HepG2 (cell line): Measurements from ENCODE around the gene ANXA10. TPM values are rescaled to one million over a fixed set of nuclear protein-coding genes. Genes with fewer than 3 reads are reported as not detected.
"Not testable (repeated sequence)": the region's sequence is repeated elsewhere in the genome, so short reads cannot be mapped to it uniquely, and the experiment has no call there.

Experiments used
- ATAC-seq: fragments of 200-7000 bp; cut with Tn5 transposase; 3 replicates; pipeline ENCODE4 v1.9.1; 2020; ENCODE audit warnings: mild to moderate bottlenecking, moderate library complexity
- BruUV-seq: library from RNA; stranded (reverse); fragments of 400-500 nt; replicated peaks from 2 replicates; lab custom pipeline; 2021; lab: Mats Ljungman, UMichigan
- CTCF ChIA-PET: fragments of 300-600 bp; formaldehyde crosslinking; extraction: SDS; loops from one replicate; lab custom pipeline; 2021; ENCODE audit warnings: low total read pairs, inconsistent platforms, low intra/inter-chr PET ratio; lab: Yijun Ruan, JAX
- POLR2A ChIA-PET: fragments of 350-600 bp; sonication (Branson Sonifier 250); formaldehyde crosslinking; loops from one replicate; lab custom pipeline; 2020; ENCODE audit warnings: antibody characterized with exemption, inconsistent platforms; lab: Yijun Ruan, JAX
- DNase-seq: peaks from one replicate; pipeline ENCODE4 v3.0.0-alpha.2; 2015; ENCODE audit warnings: low spot score
- FAIRE-seq: peaks from 3 replicates; lab custom pipeline; 2011; peaks lifted over from hg19 to GRCh38; lab: Jason Lieb, UNC
- H2AFZ ChIP-seq: one replicate; pipeline ENCODE4 v1.6.1; 2011; ENCODE audit warnings: low read length, inconsistent platforms
- H3K27ac ChIP-seq: fragments of 300-600 bp; 3 replicates; pipeline ENCODE4 v1.8.0; 2011; ENCODE audit warnings: mixed run types, mild to moderate bottlenecking, mixed read lengths, low read length, inconsistent platforms; ENCODE audit not compliant: insufficient read depth; ENCODE audit errors: extremely low read length
- H3K27me3 ChIP-seq, 2 experiments: fragments of 200-600 bp in 1 of 2; 2 replicates in 1 of 2; 3 replicates in 1 of 2; pipeline versions ENCODE4 v1.6.0 to v1.8.0; 2011; ENCODE audit warnings: low read length in 2 of 2, mild to moderate bottlenecking in 2 of 2, moderate library complexity in 2 of 2, inconsistent platforms in 1 of 2; ENCODE audit not compliant: insufficient read depth in 2 of 2, control insufficient read depth in 1 of 2
- H3K36me3 ChIP-seq, 2 experiments: fragments of 200-600 bp in 1 of 2; replicated peaks in 1 of 2; 2 replicates in 1 of 2; 3 replicates in 1 of 2; pipeline versions ENCODE4 v1.5.1 to v1.8.0; 2011; ENCODE audit warnings: low read length in 2 of 2, inconsistent platforms in 1 of 2; ENCODE audit not compliant: insufficient read depth in 2 of 2, control insufficient read depth in 1 of 2
- H3K4me1 ChIP-seq: 2 replicates; pipeline ENCODE4 v1.5.1; 2012; ENCODE audit warnings: low read length, inconsistent platforms; ENCODE audit not compliant: insufficient read depth
- H3K4me2 ChIP-seq: 2 replicates; pipeline ENCODE4 v1.6.0; 2011; ENCODE audit warnings: low read depth, low read length, inconsistent platforms
- H3K4me3 ChIP-seq, 3 experiments: fragments of 200-600 bp in 1 of 3; sonication (generic), shearing (Covaris generic) in 1 of 3; replicated peaks in 1 of 3; 2 replicates each; pipeline ENCODE4 v1.5.1; 2011 to 2016; ENCODE audit warnings: low read length in 3 of 3, inconsistent platforms in 2 of 3, low read depth in 2 of 3, mild to moderate bottlenecking in 2 of 3, control low read depth in 1 of 3, mixed read lengths in 1 of 3; ENCODE audit not compliant: insufficient read depth in 1 of 3
- H3K79me2 ChIP-seq: one replicate; pipeline ENCODE4 v1.6.1; 2011; ENCODE audit warnings: low read length, inconsistent platforms; ENCODE audit not compliant: insufficient read depth
- H3K9ac ChIP-seq: 2 replicates; pipeline ENCODE4 v1.6.0; 2011; ENCODE audit warnings: mild to moderate bottlenecking, low read depth, low read length, inconsistent platforms; ENCODE audit not compliant: insufficient read depth
- H3K9me3 ChIP-seq: 2 replicates; pipeline ENCODE4 v1.5.1; 2012; ENCODE audit warnings: mild to moderate bottlenecking, low read length
- H4K20me1 ChIP-seq: 2 replicates; pipeline ENCODE4 v1.6.0; 2011; ENCODE audit warnings: inconsistent platforms, mild to moderate bottlenecking, low read length, moderate library complexity; ENCODE audit not compliant: insufficient read depth
- CEBPB ChIP-seq: IDR thresholded peaks from 2 replicates; pipeline ENCODE4 v1.6.1; 2011; ENCODE audit warnings: low read depth, low read length, improper control_type of control experiment, borderline replicate concordance
- WGBS: methylation state at CpG from one replicate; pipeline ENCODE4 v1.1.6; 2017; ENCODE audit warnings: low lambda C conversion rate; 5-methylcytosine and 5-hydroxymethylcytosine counted together
- in situ Hi-C: cut with HindIII; loops from 2 replicates; pipeline ENCODE4 v1.10.0; 2017; ENCODE audit warnings: low pct_unique_long_range_greater_than_20kb; ENCODE audit not compliant: extremely low pct_ligation_motif_present
- intact Hi-C: fragments of 100-400 bp; cut with micrococcal nuclease; formaldehyde crosslinking; loops from one replicate; pipeline ENCODE4 v1.10.0; 2022; ENCODE audit not compliant: unreplicated experiment
- polyA plus RNA-seq, 8 experiments: library from polyadenylated mRNA; depleted of rRNA in 3 of 8; stranded (reverse) in 7 of 8; unstranded in 1 of 8; fragments of >200 nt; fragmentation: Illumina TruSeq in 4 of 8; extraction: Trizol in 4 of 8; gene quantifications; 2 replicates each; pipeline versions ENCODE4 v1.2.1 to v1.2.3, GENCODE V29; 2011 to 2016; ENCODE audit warnings: low read depth in 4 of 8, missing spikeins in 1 of 8, mixed read lengths in 1 of 8; ENCODE audit not compliant: insufficient read depth in 1 of 8
- total RNA-seq, 5 experiments: library from RNA; depleted of rRNA; stranded (reverse); fragments of >200 nt; fragmentation: Illumina TruSeq; extraction: Trizol; gene quantifications; 2 replicates each; pipeline ENCODE4 v1.2.3, GENCODE V29; 2016; ENCODE audit warnings: low read depth in 1 of 5
- TF ChIP-seq, protein P1 (sequence below): sonication (generic); formaldehyde crosslinking; IDR thresholded peaks from 2 replicates; pipeline ENCODE4 v1.5.1; 2020; ENCODE audit warnings: missing genetic modification reagents, mild to moderate bottlenecking, borderline replicate concordance

Gene ANXA10
- total and polyA plus RNA-seq, 2 of the 13 experiments (the other 11 are each of a cell fraction or from before 2014, with no cell fraction given) = 0.08 TPM; not detected in 1

DNA sequence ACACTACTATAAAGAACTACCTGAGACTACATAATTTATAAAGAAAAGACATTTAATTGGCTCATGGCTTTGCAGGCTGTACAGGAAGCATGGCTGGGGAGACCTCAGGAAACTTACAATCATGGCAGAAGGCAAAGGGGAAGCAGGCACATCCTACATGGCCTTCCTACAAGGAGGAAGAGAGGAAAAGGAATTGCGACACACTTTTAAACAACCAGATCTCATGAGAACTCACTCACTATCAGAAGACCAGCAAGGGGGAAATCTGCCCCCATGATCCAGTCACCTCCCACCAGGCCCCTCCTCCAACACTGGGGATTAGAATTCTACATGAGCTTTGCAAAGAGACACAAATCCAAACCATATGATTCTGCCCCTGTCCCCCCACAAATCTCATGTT, 43.5 kb downstream of the ANXA10 start:
- 0 out of 2 replicates have a peak, but pooled peaks have one; percentile 11 for TF ChIP-seq CEBPB
- H4K20me1 ChIP-seq, H3K4me2 ChIP-seq, ATAC-seq, H3K9ac ChIP-seq, H3K27me3 ChIP-seq, FAIRE-seq, H3K4me3 ChIP-seq, H3K9me3 ChIP-seq, H3K79me2 ChIP-seq, intact Hi-C loops, BruUV-seq, H3K27ac ChIP-seq, in situ Hi-C loops, DNase-seq, CTCF ChIA-PET, H3K4me1 ChIP-seq, POLR2A ChIA-PET, H2AFZ ChIP-seq, H3K36me3 ChIP-seq: not testable (repeated sequence)
- 93% methylated on average over 1 of the region's 1 CpG for WGBS

GRCh38 chr4:168137695-168138094, 45.4 kb downstream of the ANXA10 start:
- H3K36me3 ChIP-seq, H3K9ac ChIP-seq, CTCF ChIA-PET, H3K4me1 ChIP-seq, H3K27ac ChIP-seq, in situ Hi-C loops, H3K79me2 ChIP-seq, DNase-seq, H3K27me3 ChIP-seq, H3K4me3 ChIP-seq, H4K20me1 ChIP-seq, POLR2A ChIA-PET, BruUV-seq, ATAC-seq, H3K4me2 ChIP-seq, intact Hi-C loops, H2AFZ ChIP-seq, FAIRE-seq, H3K9me3 ChIP-seq: not testable (repeated sequence)
- WGBS = 3% methylated on average over 2 of the region's 2 CpGs

DNA sequence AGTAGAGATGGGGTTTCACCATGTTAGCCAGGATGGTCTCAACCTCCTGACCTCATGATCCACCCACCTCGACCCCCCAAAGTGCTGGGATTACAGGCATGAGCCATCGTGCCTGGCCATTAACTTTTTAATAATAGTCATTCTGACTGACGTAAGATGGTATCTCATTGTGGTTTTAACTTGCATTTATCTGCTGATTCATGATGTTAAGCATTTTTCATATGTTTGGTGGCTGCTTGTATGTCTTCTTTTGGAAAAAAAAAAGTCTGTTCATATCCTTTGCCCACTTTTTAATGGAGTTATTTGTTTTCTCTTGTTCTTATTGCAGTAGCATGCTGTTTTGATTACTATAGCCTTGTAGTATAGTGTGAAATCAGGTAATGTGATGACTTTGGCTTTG, 45.8 kb downstream of the ANXA10 start:
- Histone ChIP-seq H2AFZ (no peak overlapping the region), H3K4me3 (no peak overlapping the region), H3K9me3 (no peaks in the 10 kb centered on the region), H3K9ac (no peak overlapping the region), H3K27ac (no peak overlapping the region), H3K4me2 (no peak overlapping the region), H3K27me3 (no peaks in the 10 kb centered on the region), H3K79me2 (no peaks in the 10 kb centered on the region), H3K4me1 (no peaks in the 10 kb centered on the region), H4K20me1 (no peaks in the 10 kb centered on the region), H3K36me3 (no peaks in the 10 kb centered on the region)
- DNase-seq (no peak), ATAC-seq (no peak), FAIRE-seq (no peak)
- in situ Hi-C loops = no loop called here
- POLR2A ChIA-PET = no interaction called here
- no TSS peak for BruUV-seq
- TF ChIP-seq, protein P1, sequence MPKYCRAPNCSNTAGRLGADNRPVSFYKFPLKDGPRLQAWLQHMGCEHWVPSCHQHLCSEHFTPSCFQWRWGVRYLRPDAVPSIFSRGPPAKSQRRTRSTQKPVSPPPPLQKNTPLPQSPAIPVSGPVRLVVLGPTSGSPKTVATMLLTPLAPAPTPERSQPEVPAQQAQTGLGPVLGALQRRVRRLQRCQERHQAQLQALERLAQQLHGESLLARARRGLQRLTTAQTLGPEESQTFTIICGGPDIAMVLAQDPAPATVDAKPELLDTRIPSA = no peak
- 0% methylated on average over 3 of the region's 3 CpGs for WGBS
- intact Hi-C loops = no loop called here
- CTCF ChIA-PET = no interaction called here
